Adrenal gland (tissue), 5 donors: Measurements from ENCODE around the gene QSOX2.

ENCODE experiments used
- CTCF ChIP-seq, 6 experiments: fragments of 450-650 bp in 4 of 6; fragments of 200-600 bp in 2 of 6; sonication (generic) in 1 of 6; IDR thresholded peaks; 1 replicate in 5 of 6; 2 replicates in 1 of 6; pipeline versions ENCODE4 v1.5.1 to v1.8.0; 2016 to 2021; ENCODE audit warnings: antibody characterized with exemption in 6 of 6, mild to moderate bottlenecking in 2 of 6, moderate library complexity in 1 of 6
- POLR2A ChIP-seq, 2 donors: fragments of 450-650 bp; IDR thresholded peaks; one replicate each; pipeline ENCODE4 v1.6.1; 2017; ENCODE audit warnings: antibody characterized with exemption in 2 of 2, mild to moderate bottlenecking in 2 of 2, moderate library complexity in 1 of 2
- donor health status: DM: no; HTN: no; CAD: no.

GRCh38 chr9:136273244-136273865, 27.7 kb upstream of the QSOX2 start:
- no peak for TF ChIP-seq POLR2A (IDR thresholded peaks at IDR 0.05)
- no peak for TF ChIP-seq CTCF (IDR thresholded peaks at IDR 0.05)
